Neural cell (in vitro differentiated cells): ENCODE data around the gene ACOXL. TPM values are rescaled to one million over a fixed set of nuclear protein-coding genes. Genes with fewer than 3 reads are reported as not detected.

ENCODE experiments used
- H2AFZ ChIP-seq: fragments of 200-600, 300-800 bp; sonication (generic), shearing (Covaris generic); 2 replicates; pipeline ENCODE4 v1.6.0; 2014; ENCODE audit warnings: low read depth, mild to moderate bottlenecking, antibody characterized with exemption, low read length, moderate library complexity
- H3F3A ChIP-seq: fragments of 200-600 bp; shearing (Covaris generic); 2 replicates; pipeline ENCODE4 v1.6.1; 2016; ENCODE audit warnings: mild to moderate bottlenecking, moderate library complexity, mixed read lengths, antibody characterized with exemption, low read length; ENCODE audit not compliant: insufficient read depth, poor library complexity, severe bottlenecking
- H3K27ac ChIP-seq: fragments of 200-600, 300-800 bp; sonication (generic), shearing (Covaris generic); 2 replicates; pipeline ENCODE4 v1.5.1; 2014; ENCODE audit warnings: mild to moderate bottlenecking, low read length, moderate library complexity
- H3K27me3 ChIP-seq: fragments of 300-800, 200-600 bp; sonication (generic), shearing (Covaris generic); 2 replicates; pipeline ENCODE4 v1.6.0; 2014; ENCODE audit warnings: mild to moderate bottlenecking, low read depth, low read length, moderate library complexity; ENCODE audit not compliant: insufficient read depth
- H3K36me3 ChIP-seq: fragments of 300-800, 200-600 bp; sonication (generic), shearing (Covaris generic); 2 replicates; pipeline ENCODE4 v1.5.1; 2014; ENCODE audit warnings: mild to moderate bottlenecking, antibody characterized with exemption, low read length, moderate library complexity; ENCODE audit not compliant: insufficient read depth
- H3K4me2 ChIP-seq: fragments of 300-800, 200-600 bp; sonication (generic), shearing (Covaris generic); 2 replicates; pipeline ENCODE4 v1.6.0; 2014; ENCODE audit warnings: mild to moderate bottlenecking, low read length
- H3K4me3 ChIP-seq: fragments of 300-800, 200-600 bp; sonication (generic), shearing (Covaris generic); 2 replicates; pipeline ENCODE4 v1.5.1; 2014; ENCODE audit warnings: mild to moderate bottlenecking, low read length, moderate library complexity
- H3K79me2 ChIP-seq: fragments of 200-600 bp; shearing (Covaris generic); replicated peaks from 2 replicates; pipeline ENCODE4 v1.6.0; 2014; ENCODE audit warnings: mild to moderate bottlenecking, low read length, moderate library complexity; ENCODE audit not compliant: insufficient read depth
- H3K9ac ChIP-seq: fragments of 300-800, 200-600 bp; sonication (generic), shearing (Covaris generic); 2 replicates; pipeline ENCODE4 v1.6.1; 2016; ENCODE audit warnings: mild to moderate bottlenecking, low read length, mixed read lengths
- H3K9me2 ChIP-seq: fragments of 200-600 bp; shearing (Covaris generic); 2 replicates; pipeline ENCODE4 v1.6.1; 2016; ENCODE audit warnings: mild to moderate bottlenecking, low read length, mixed read lengths; ENCODE audit not compliant: insufficient read depth
- H3K9me3 ChIP-seq: fragments of 200-600, 300-800 bp; sonication (generic), shearing (Covaris generic); 2 replicates; pipeline ENCODE4 v1.6.1; 2016; ENCODE audit warnings: mild to moderate bottlenecking, mixed run types, low read length, moderate library complexity, mixed read lengths
- H4K20me1 ChIP-seq: fragments of 200-600 bp; shearing (Covaris generic); 2 replicates; pipeline ENCODE4 v1.6.1; 2016; ENCODE audit warnings: mild to moderate bottlenecking, mixed run types; ENCODE audit not compliant: insufficient read depth
- EP300 ChIP-seq: fragments of 450-650 bp; conservative IDR thresholded peaks from 2 replicates; pipeline ENCODE4 v1.6.1; 2014; ENCODE audit warnings: antibody characterized with exemption, mild to moderate bottlenecking, moderate library complexity; ENCODE audit not compliant: poor library complexity, severe bottlenecking
- EZH2 ChIP-seq: fragments of 200-600, 300-800 bp; shearing (Covaris generic), sonication (generic); IDR thresholded peaks from 2 replicates; pipeline ENCODE4 v1.6.1; 2014; ENCODE audit warnings: antibody characterized with exemption, low read length, borderline replicate concordance, mild to moderate bottlenecking; ENCODE audit not compliant: insufficient read depth, poor library complexity, severe bottlenecking
- MXI1 ChIP-seq: fragments of 450-650 bp; conservative IDR thresholded peaks from 2 replicates; pipeline ENCODE4 v1.6.1; 2014; ENCODE audit warnings: antibody characterized with exemption, mild to moderate bottlenecking; ENCODE audit not compliant: poor library complexity, severe bottlenecking
- POLR2AphosphoS5 ChIP-seq: IDR thresholded peaks from 2 replicates; pipeline ENCODE4 v1.6.1; 2012
- RAD21 ChIP-seq: fragments of 450-650 bp; conservative IDR thresholded peaks from 2 replicates; pipeline ENCODE4 v1.6.1; 2014; ENCODE audit warnings: antibody characterized with exemption, mild to moderate bottlenecking, moderate library complexity
- SMC3 ChIP-seq: fragments of 450-650 bp; conservative IDR thresholded peaks from 2 replicates; pipeline ENCODE4 v1.6.1; 2014; ENCODE audit warnings: antibody characterized with exemption, mild to moderate bottlenecking, moderate library complexity; ENCODE audit not compliant: poor library complexity
- TAF1 ChIP-seq: IDR thresholded peaks from 2 replicates; pipeline ENCODE4 v1.6.1; 2012; ENCODE audit warnings: low read depth
- polyA plus RNA-seq: library from polyadenylated mRNA; depleted of rRNA; stranded (reverse); fragments of >200 nt; gene quantifications from 2 replicates; pipeline ENCODE4 v1.2.3, GENCODE V29; 2014
- TF ChIP-seq, protein P1 (sequence below): fragments of 450-650 bp; IDR thresholded peaks from 2 replicates; pipeline ENCODE4 v1.5.1; 2014; ENCODE audit warnings: antibody characterized with exemption, mild to moderate bottlenecking, moderate library complexity; ENCODE audit not compliant: poor library complexity, severe bottlenecking
- TF ChIP-seq, protein P2 (sequence below): IDR thresholded peaks from 2 replicates; pipeline ENCODE4 v1.6.1; 2012; ENCODE audit warnings: borderline replicate concordance

ACOXL gene
- polyA plus RNA-seq, 1 donor from 2014 or later = not detected

DNA sequence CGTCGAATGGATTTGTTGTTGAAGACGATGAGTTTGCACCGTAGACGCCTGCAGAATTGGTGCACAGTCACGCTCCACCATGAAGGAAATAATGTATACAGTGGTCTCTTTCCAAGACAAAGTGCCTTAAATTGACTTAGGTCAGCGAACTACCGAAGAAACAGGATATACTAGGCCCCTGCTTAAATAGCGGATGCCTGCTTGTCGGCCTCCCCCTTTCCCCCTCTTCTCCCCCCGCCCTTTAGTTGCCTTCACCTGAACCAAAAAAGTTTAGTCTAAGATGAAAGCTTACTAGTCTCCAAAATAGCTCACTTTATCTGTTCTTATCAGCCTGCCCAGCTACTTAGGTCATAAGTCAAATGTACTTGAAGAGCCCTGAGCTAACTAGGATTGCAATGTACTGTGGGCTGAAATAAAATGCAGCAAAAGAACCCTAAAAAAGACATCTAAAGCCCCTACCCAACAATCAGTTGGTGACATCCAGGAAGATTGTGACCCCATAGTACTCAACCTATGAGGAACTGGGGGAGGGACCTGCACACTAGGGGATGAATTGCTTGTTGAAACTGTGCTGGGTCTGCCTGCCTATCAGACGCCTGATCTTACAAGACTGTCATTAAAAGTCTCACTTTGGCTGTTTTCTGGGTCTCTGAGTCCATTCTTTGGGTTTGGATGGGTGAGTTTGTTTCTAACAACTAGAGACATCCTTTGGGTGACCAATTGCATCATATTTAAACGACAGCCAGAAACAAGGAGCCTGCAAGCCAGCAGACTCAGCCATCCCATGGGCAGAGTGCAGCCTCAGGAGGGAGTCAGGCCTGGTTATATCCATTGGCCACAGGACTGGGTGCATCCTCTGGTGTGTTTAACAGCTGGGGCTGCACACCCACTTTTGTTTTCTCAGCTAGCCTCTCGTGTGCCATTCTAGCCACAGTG, 14.5 kb downstream of the ACOXL start:
- H3K9ac ChIP-seq = no peak overlapping the region
- H3K9me2 ChIP-seq = no peaks in the 10 kb centered on the region
- no peak overlapping the region for H3K27ac ChIP-seq
- H3K4me2 ChIP-seq = no peak overlapping the region
- no peaks in the 10 kb centered on the region for H3K27me3 ChIP-seq
- H2AFZ ChIP-seq = no peak overlapping the region
- no peaks in the 10 kb centered on the region for H3F3A ChIP-seq
- H3K79me2 ChIP-seq = no peaks in the 10 kb centered on the region
- H3K9me3 ChIP-seq = no peaks in the 10 kb centered on the region
- H3K36me3 ChIP-seq = no peaks in the 10 kb centered on the region
- H3K4me3 ChIP-seq = no peak overlapping the region
- no peaks in the 10 kb centered on the region for H4K20me1 ChIP-seq
- TF ChIP-seq, protein P1, sequence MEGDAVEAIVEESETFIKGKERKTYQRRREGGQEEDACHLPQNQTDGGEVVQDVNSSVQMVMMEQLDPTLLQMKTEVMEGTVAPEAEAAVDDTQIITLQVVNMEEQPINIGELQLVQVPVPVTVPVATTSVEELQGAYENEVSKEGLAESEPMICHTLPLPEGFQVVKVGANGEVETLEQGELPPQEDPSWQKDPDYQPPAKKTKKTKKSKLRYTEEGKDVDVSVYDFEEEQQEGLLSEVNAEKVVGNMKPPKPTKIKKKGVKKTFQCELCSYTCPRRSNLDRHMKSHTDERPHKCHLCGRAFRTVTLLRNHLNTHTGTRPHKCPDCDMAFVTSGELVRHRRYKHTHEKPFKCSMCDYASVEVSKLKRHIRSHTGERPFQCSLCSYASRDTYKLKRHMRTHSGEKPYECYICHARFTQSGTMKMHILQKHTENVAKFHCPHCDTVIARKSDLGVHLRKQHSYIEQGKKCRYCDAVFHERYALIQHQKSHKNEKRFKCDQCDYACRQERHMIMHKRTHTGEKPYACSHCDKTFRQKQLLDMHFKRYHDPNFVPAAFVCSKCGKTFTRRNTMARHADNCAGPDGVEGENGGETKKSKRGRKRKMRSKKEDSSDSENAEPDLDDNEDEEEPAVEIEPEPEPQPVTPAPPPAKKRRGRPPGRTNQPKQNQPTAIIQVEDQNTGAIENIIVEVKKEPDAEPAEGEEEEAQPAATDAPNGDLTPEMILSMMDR = no peak
- TF ChIP-seq RAD21 = no peak
- TF ChIP-seq TAF1 = no peak
- TF ChIP-seq SMC3 = no peak
- TF ChIP-seq MXI1 = no peak

DNA sequence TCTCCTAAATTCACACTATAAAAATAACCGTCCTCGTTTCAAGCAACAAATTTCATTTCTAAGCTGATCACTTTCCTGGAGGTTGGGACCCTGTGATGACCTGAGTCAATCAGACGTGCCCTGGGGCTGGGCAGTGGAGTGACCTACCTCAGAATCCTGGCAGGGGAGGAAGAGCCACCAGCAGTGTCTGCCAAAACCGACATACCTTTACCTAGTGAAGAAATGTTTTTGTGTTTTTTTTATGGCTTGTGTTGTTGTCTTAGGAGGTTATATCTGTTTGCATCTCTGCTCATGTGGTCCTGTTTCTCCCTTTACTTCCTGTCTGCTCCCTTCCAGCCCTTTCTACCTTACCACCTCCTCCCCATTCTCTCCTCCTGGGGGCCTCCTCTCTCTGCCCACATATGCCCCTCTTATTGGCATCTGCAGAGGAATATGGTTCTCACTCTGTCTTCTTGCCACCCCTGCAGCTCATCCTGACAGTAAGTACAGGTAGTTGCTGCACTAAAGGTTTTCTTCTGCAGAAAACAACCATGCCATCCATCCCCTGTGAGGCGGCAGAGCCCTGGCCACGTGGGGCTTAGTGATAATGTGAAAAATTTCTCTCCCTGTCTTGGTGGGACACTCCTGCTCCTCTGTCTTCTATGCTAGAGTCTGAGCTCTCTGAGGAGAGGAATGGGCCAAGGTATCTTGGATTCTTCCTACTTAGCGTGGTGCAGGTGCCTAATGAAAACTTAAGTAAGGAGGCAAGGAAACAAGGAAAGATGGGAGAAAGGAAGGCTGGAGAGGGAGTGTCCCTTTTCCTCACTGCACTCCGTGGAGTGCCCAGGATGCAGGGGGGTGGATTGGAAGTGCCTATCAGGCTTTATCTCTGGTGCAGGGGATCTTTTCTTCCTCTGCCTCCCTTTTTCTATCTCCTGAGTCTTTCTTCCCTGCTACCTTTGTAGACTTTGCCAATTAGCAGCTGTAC, 15.4 kb downstream of the ACOXL start:
- Histone ChIP-seq H3K27me3 (no peaks in the 10 kb centered on the region), H3K36me3 (no peaks in the 10 kb centered on the region), H3K9ac (no peak overlapping the region), H4K20me1 (no peaks in the 10 kb centered on the region), H3K9me2 (no peaks in the 10 kb centered on the region), H2AFZ (no peak overlapping the region), H3K9me3 (no peaks in the 10 kb centered on the region), H3F3A (no peaks in the 10 kb centered on the region), H3K27ac (no peak overlapping the region), H3K4me2 (no peak overlapping the region), H3K4me3 (no peak overlapping the region), H3K79me2 (no peaks in the 10 kb centered on the region)
- TF ChIP-seq EZH2 (no peak), TAF1 (no peak), RAD21 (no peak), SMC3 (no peak), EP300 (no peak), MXI1 (no peak), POLR2AphosphoS5 (no peak)
- TF ChIP-seq, protein P1 = no peak
- TF ChIP-seq, protein P2, sequence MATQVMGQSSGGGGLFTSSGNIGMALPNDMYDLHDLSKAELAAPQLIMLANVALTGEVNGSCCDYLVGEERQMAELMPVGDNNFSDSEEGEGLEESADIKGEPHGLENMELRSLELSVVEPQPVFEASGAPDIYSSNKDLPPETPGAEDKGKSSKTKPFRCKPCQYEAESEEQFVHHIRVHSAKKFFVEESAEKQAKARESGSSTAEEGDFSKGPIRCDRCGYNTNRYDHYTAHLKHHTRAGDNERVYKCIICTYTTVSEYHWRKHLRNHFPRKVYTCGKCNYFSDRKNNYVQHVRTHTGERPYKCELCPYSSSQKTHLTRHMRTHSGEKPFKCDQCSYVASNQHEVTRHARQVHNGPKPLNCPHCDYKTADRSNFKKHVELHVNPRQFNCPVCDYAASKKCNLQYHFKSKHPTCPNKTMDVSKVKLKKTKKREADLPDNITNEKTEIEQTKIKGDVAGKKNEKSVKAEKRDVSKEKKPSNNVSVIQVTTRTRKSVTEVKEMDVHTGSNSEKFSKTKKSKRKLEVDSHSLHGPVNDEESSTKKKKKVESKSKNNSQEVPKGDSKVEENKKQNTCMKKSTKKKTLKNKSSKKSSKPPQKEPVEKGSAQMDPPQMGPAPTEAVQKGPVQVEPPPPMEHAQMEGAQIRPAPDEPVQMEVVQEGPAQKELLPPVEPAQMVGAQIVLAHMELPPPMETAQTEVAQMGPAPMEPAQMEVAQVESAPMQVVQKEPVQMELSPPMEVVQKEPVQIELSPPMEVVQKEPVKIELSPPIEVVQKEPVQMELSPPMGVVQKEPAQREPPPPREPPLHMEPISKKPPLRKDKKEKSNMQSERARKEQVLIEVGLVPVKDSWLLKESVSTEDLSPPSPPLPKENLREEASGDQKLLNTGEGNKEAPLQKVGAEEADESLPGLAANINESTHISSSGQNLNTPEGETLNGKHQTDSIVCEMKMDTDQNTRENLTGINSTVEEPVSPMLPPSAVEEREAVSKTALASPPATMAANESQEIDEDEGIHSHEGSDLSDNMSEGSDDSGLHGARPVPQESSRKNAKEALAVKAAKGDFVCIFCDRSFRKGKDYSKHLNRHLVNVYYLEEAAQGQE = no peak
